GM10248 (cell line): Measurements from ENCODE around the gene FUT9.
A peak's percentile ranks its signal among the peaks of the same experiment; 100 is the strongest.

ENCODE experiments used
- CTCF ChIA-PET: fragments of 300-600 bp; sonication (Branson Sonifier 250); formaldehyde crosslinking; extraction: SDS; loops from one replicate; lab custom pipeline; 2021; ENCODE audit warnings: antibody characterized with exemption; lab: Yijun Ruan, JAX
- POLR2A ChIA-PET: fragments of 350-650 bp; sonication (Branson Sonifier 250); formaldehyde crosslinking; extraction: SDS; loops from one replicate; lab custom pipeline; 2020; ENCODE audit warnings: antibody characterized with exemption; lab: Yijun Ruan, JAX
- DNase-seq: peaks from one replicate; pipeline ENCODE4 v3.0.0; 2012; ENCODE audit errors: extremely low spot score
- TF ChIP-seq, protein P1 (sequence below): IDR thresholded peaks from 2 replicates; pipeline ENCODE4 v1.5.1; 2012; ENCODE audit warnings: mild to moderate bottlenecking, low read depth; ENCODE audit errors: extremely low read depth, missing control alignments, control extremely low read depth

The FUT9 gene

DNA sequence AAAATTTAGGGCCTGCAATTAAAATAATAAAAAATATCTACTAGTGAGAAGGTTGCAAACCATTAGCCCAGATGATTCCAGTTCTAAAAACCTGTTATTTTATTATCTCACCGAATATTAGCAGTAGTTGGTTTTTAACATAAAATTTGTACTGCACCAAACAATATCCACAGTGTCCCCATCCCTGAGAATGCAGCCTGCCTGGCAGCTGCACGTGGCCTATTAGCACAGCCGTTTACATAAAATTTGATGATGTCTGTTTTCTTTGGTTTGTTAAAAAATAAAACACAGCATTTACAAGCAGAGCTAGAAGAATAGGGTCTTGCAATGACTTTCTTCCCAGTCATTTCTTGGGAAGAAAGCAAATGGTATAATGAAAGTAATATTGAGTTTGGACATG is 58.2 kb downstream of the FUT9 start:
- DNase-seq: no peak
- ChIA-PET CTCF (interaction anchor here (0.6 kb wide), 1 partner anchor 533 kb away, joined by 3 read pairs; no protein-coding TSS in a partner anchor), POLR2A (no interaction called here)
- TF ChIP-seq, protein P1, sequence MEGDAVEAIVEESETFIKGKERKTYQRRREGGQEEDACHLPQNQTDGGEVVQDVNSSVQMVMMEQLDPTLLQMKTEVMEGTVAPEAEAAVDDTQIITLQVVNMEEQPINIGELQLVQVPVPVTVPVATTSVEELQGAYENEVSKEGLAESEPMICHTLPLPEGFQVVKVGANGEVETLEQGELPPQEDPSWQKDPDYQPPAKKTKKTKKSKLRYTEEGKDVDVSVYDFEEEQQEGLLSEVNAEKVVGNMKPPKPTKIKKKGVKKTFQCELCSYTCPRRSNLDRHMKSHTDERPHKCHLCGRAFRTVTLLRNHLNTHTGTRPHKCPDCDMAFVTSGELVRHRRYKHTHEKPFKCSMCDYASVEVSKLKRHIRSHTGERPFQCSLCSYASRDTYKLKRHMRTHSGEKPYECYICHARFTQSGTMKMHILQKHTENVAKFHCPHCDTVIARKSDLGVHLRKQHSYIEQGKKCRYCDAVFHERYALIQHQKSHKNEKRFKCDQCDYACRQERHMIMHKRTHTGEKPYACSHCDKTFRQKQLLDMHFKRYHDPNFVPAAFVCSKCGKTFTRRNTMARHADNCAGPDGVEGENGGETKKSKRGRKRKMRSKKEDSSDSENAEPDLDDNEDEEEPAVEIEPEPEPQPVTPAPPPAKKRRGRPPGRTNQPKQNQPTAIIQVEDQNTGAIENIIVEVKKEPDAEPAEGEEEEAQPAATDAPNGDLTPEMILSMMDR: no peak

- CTCF ChIA-PET: no interaction called here
- POLR2A ChIA-PET: no interaction called here
- TF ChIP-seq, protein P1: no peak
- DNase-seq: no peak
Measured at GRCh38 chr6:96075826-96076225, 60.1 kb downstream of the FUT9 start.

DNA sequence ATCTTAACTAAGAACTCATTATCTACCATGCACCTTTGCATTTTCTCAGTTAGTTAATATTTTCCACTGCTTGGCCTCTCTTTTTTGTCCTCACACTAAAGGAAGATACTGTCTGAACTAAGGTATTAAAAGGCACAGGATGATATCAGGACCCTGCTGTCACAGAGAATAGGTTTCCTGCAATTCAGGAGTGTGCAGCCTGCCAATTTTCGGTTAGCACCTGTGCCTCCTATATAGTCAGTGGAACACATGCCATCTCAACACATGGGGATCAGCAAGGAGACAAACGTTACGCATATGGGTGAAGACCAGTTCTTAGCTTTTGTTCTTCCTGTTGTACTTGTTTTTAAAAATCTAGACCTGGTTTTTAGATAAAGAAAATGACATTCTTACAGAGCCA is 71.0 kb downstream of the FUT9 start:
- ChIA-PET CTCF (interaction anchor here (1.0 kb wide), 1 partner anchor 8 kb away, joined by 3 read pairs; no protein-coding TSS in a partner anchor), POLR2A (no interaction called here)
- DNase-seq: no peak
- TF ChIP-seq, protein P1: no peak

DNA sequence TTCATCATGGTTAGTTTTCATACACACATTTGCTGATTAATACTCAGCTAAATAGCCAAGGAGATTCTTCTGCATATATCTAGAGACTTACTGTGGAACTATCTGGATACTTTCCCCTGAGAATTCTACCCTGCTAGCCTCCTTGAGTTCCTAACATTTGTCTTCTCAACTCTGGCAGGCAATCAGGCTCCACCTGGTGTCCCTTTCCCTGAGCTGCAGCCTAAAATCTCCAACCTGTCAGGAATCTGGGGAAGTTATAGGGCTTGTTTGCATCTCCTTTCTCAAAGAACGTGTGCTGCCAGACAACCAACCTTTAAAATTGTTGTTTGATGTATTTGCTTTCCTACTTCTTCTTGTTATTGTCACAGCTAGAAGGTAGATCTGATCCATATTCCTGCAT is 73.4 kb downstream of the FUT9 start:
- TF ChIP-seq, protein P1: peak; percentile 33
- ChIA-PET POLR2A (no interaction called here), CTCF (interaction anchor here (1.9 kb wide), 1 partner anchor 19 kb away, joined by 7 read pairs; no protein-coding TSS in a partner anchor)
- DNase-seq: no peak

DNA sequence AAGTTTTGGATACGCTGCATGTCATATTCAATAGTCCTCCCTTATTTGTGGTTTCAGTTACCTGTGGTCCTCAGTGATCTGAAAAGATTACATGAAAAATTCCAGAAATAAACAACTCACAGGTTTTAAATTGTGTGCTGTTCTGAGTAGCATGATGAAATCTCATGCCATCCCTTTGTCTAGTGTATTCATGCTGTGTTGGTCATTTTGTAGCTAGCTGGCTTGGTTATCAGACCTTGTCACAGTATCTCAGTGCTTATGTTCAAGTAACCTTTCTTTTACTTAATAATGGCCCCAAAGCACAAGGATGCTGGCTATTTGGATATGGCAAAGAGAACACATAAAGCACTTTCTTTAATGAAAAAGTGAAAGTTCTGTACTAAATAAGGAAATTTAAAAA is 78.3 kb downstream of the FUT9 start:
- ChIA-PET POLR2A (no interaction called here), CTCF (no interaction called here)
- no peak for DNase-seq
- TF ChIP-seq, protein P1: no peak

DNA sequence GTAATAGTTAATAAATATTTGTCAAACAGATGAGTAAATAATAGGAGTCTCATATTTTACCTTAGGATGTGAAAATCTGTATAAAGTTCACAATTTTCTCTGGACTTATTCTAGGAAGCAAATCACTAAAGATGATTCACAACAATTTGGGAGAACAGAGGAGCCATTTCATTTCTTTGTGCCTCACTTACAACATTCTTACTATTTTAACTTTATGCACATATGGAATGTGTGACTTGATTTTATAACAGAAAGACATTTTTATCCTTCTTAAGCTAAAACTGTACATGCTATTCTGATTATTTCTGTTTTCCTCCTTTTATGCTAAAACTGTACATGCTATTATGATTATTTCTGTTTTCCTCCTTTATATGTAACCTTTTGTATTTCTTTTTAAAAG is 83.3 kb downstream of the FUT9 start:
- ChIA-PET POLR2A (no interaction called here), CTCF (no interaction called here)
- DNase-seq: no peak
- TF ChIP-seq, protein P1: no peak

GRCh38 chr6:96101564-96101963 is 85.8 kb downstream of the FUT9 start:
- CTCF ChIA-PET: no interaction called here
- DNase-seq: no peak
- TF ChIP-seq, protein P1: no peak
- POLR2A ChIA-PET: no interaction called here
